Activated CD8-positive, alpha-beta T cell treated with anti-CD3 and anti-CD28 coated beads, Interleukin-2, amount 10 ng/mL, durations not matched to agents 7 days and 5 days (primary cell): ENCODE results near the gene SNED1. TPM values are rescaled to one million over a fixed set of nuclear protein-coding genes. Genes with fewer than 3 reads are reported as not detected.

Experiments used
- ATAC-seq: fragments of 150-1000 bp; cut with Tn5 transposase; one replicate; pipeline ENCODE4 v1.10.0; 2021; ENCODE audit warnings: moderate library complexity
- CTCF ChIA-PET: fragments of 350-600 bp; sonication (Branson Sonifier 250); formaldehyde crosslinking; loops from one replicate; lab custom pipeline; 2021; ENCODE audit warnings: antibody characterized with exemption; lab: Charles Lee
- POLR2A ChIA-PET: fragments of 350-600 bp; sonication (Branson Sonifier 250); formaldehyde crosslinking; loops from one replicate; lab custom pipeline; 2021; ENCODE audit warnings: antibody characterized with exemption; lab: Charles Lee
- DNase-seq: peaks from one replicate; pipeline ENCODE4 v3.0.0-alpha.2; 2020
- H3K27ac Mint-ChIP-seq: one replicate; pipeline ENCODE4 v1.8.0; 2021; ENCODE audit warnings: mild to moderate bottlenecking, mixed read lengths
- H3K27me3 Mint-ChIP-seq: one replicate; pipeline ENCODE4 v1.8.0; 2021; ENCODE audit warnings: low read depth, mixed read lengths
- H3K36me3 Mint-ChIP-seq: one replicate; pipeline ENCODE4 v1.8.0; 2021; ENCODE audit warnings: low read depth, mixed read lengths
- H3K4me1 Mint-ChIP-seq: one replicate; pipeline ENCODE4 v1.8.0; 2021; ENCODE audit warnings: low read depth, mixed read lengths
- H3K4me3 Mint-ChIP-seq: one replicate; pipeline ENCODE4 v1.8.0; 2021; ENCODE audit warnings: mild to moderate bottlenecking, mixed read lengths
- H3K9me3 Mint-ChIP-seq: one replicate; pipeline ENCODE4 v1.8.0; 2022; ENCODE audit warnings: mixed read lengths; ENCODE audit not compliant: insufficient read depth
- total RNA-seq, 2 experiments: library from RNA; stranded (reverse); gene quantifications; one replicate each; pipeline ENCODE4 v1.2.3, GENCODE V29; 2021

Gene SNED1
- total RNA-seq, 2 experiments from 2014 or later, result 3.4 to 3.5 TPM

GRCh38 chr2:241138471-241138870, 140.1 kb downstream of the SNED1 start:
- no peak for ATAC-seq
- peaks cover 2% of the 10 kb centered on the region for H3K36me3 Mint-ChIP-seq

GRCh38 chr2:241139531-241140444, 141.4 kb downstream of the SNED1 start:
- ChIA-PET POLR2A (interaction anchor here (1.8 kb wide), 1 partner anchor 11 kb away, joined by 5 read pairs; the partner anchor contains the start of gene PPP1R7), CTCF (no interaction called here)
- peaks cover 2% of the 10 kb centered on the region for H3K36me3 Mint-ChIP-seq
- H3K27me3 Mint-ChIP-seq, result no peaks in the 10 kb centered on the region
- no peaks in the 10 kb centered on the region for H3K9me3 Mint-ChIP-seq
- ATAC-seq (no peak), DNase-seq (no peak)
- H3K4me3 Mint-ChIP-seq, result no peak overlapping the region
- H3K4me1 Mint-ChIP-seq, result no peaks in the 10 kb centered on the region
- no peak overlapping the region for H3K27ac Mint-ChIP-seq

More at GRCh38 chr2:241138471-241138870, 140.1 kb downstream of the SNED1 start:
- Mint-ChIP-seq H3K27me3 (no peaks in the 10 kb centered on the region), H3K9me3 (no peaks in the 10 kb centered on the region), H3K4me1 (no peaks in the 10 kb centered on the region), H3K4me3 (no peak overlapping the region), H3K27ac (no peak overlapping the region)
- no peak for DNase-seq
- ChIA-PET POLR2A (interaction anchor here (1.1 kb wide), 1 partner anchor 11 kb away, joined by 6 read pairs; the partner anchor contains the start of gene PASK), CTCF (no interaction called here)

- Mint-ChIP-seq H3K9me3 (no peaks in the 10 kb centered on the region), H3K4me1 (no peaks in the 10 kb centered on the region), H3K27ac (no peak overlapping the region), H3K4me3 (no peak overlapping the region), H3K36me3 (peaks cover 2% of the 10 kb centered on the region), H3K27me3 (no peaks in the 10 kb centered on the region)
- ATAC-seq (no peak), DNase-seq (no peak)
- CTCF ChIA-PET, result no interaction called here
- POLR2A ChIA-PET, result interaction anchor here (1.8 kb wide), 1 partner anchor 10 kb away, joined by 5 read pairs; the partner anchor contains the start of gene PPP1R7
These were observed 142.0 kb downstream of the SNED1 start for GRCh38 chr2:241140445-241140840.

GRCh38 chr2:241141214-241141770, 142.9 kb downstream of the SNED1 start:
- Mint-ChIP-seq H3K9me3 (no peaks in the 10 kb centered on the region), H3K27me3 (no peaks in the 10 kb centered on the region), H3K4me3 (no peak overlapping the region), H3K4me1 (no peaks in the 10 kb centered on the region), H3K27ac (no peak overlapping the region), H3K36me3 (peaks cover 2% of the 10 kb centered on the region)
- ATAC-seq (no peak), DNase-seq (no peak)
- ChIA-PET CTCF (no interaction called here), POLR2A (interaction anchor here (0.6 kb wide), 1 partner anchor 119 kb away, joined by 3 read pairs; no protein-coding TSS in a partner anchor)

GRCh38 chr2:241142063-241142462, 143.6 kb downstream of the SNED1 start:
- CTCF ChIA-PET, result no interaction called here
- Mint-ChIP-seq H3K9me3 (no peaks in the 10 kb centered on the region), H3K4me3 (no peak overlapping the region), H3K4me1 (no peaks in the 10 kb centered on the region), H3K36me3 (peaks cover 2% of the 10 kb centered on the region), H3K27ac (no peak overlapping the region), H3K27me3 (no peaks in the 10 kb centered on the region)
- ATAC-seq (no peak), DNase-seq (no peak)
- POLR2A ChIA-PET, result no interaction called here

- DNase-seq (no peak), ATAC-seq (no peak)
- CTCF ChIA-PET, result no interaction called here
- Mint-ChIP-seq H3K27ac (no peak overlapping the region), H3K4me3 (no peak overlapping the region), H3K27me3 (no peaks in the 10 kb centered on the region), H3K9me3 (no peaks in the 10 kb centered on the region), H3K4me1 (no peaks in the 10 kb centered on the region), H3K36me3 (peaks cover 2% of the 10 kb centered on the region)
- POLR2A ChIA-PET, result no interaction called here
These were observed 144.2 kb downstream of the SNED1 start for GRCh38 chr2:241142593-241142992.

Other genes with a start within 250 kb of the SNED1 start
- 1 to 10 TPM in 1 of 2 experiments, under 1 TPM in 1; 0.81 to 1.5 TPM for gene KIF1A, start 178.4 kb upstream of the SNED1 start, total RNA-seq
- gene AGXT, start 129.8 kb upstream of the SNED1 start, total RNA-seq, result not detected
- gene MAB21L4, start 102.5 kb upstream of the SNED1 start, total RNA-seq, result not detected
- gene CROCC2, start 92.3 kb upstream of the SNED1 start, total RNA-seq, result not detected
- gene MTERF4, start 103.7 kb downstream of the SNED1 start, total RNA-seq, result 10 to 100 TPM; 24.1 to 26.3 TPM
- 10 to 100 TPM; 46.7 to 52.4 TPM for gene PASK, start 150.9 kb downstream of the SNED1 start, total RNA-seq
- 10 to 100 TPM; 90.8 to 97.2 TPM for gene PPP1R7, start 151.8 kb downstream of the SNED1 start, total RNA-seq
- gene ANO7, start 190.1 kb downstream of the SNED1 start, total RNA-seq, result under 1 TPM; 0.29 to 0.31 TPM